ENCODE measurements around the gene UBL4B.

The UBL4B gene

GRCh38 chr1:110152133-110152785, 40.0 kb downstream of the UBL4B start:
- no peak for DNase-seq (ENCODE audit: low read depth in 2 of 2)

- DNase-seq (ENCODE audit: low read depth in 2 of 2): no peak
Observed at GRCh38 chr1:110153407-110153950, 41.2 kb downstream of the UBL4B start.

GRCh38 chr1:110155878-110156522, 43.8 kb downstream of the UBL4B start:
- DNase-seq (ENCODE audit: low read depth in 2 of 2): no peak

GRCh38 chr1:110158261-110158660, 46.0 kb downstream of the UBL4B start:
- no peak for DNase-seq (ENCODE audit: low read depth in 2 of 2)

GRCh38 chr1:110159168-110159567, 46.9 kb downstream of the UBL4B start:
- DNase-seq (ENCODE audit: low read depth in 2 of 2): no peak

GRCh38 chr1:110160538-110161100, 48.4 kb downstream of the UBL4B start:
- no peak for DNase-seq (ENCODE audit: low read depth in 2 of 2)

GRCh38 chr1:110161165-110161564, 48.9 kb downstream of the UBL4B start:
- no peak for DNase-seq (ENCODE audit: low read depth in 2 of 2)

- DNase-seq (ENCODE audit: low read depth in 2 of 2): no peak
Observed at GRCh38 chr1:110161849-110162248, 49.6 kb downstream of the UBL4B start.
